Caki2 (cell line): Measurements from ENCODE around the gene ARHGEF40. TPM values are rescaled to one million over a fixed set of nuclear protein-coding genes. Genes with fewer than 3 reads are reported as not detected.

Source experiments
- total RNA-seq: library from RNA; depleted of rRNA; stranded (reverse); fragments of >200 nt; shearing (Covaris generic); gene quantifications from 2 replicates; pipeline ENCODE4 v1.2.3, GENCODE V29; 2014; ENCODE audit warnings: low replicate concordance; rRNA removed

Gene ARHGEF40
- total RNA-seq, 1 experiment from 2014 or later, result 35.9 TPM

Other genes starting within 250 kb of the ARHGEF40 start
- gene RNASE3, start 178.9 kb upstream of the ARHGEF40 start, total RNA-seq, result not detected in 2 replicates
- gene RNASE2, start 114.8 kb upstream of the ARHGEF40 start, total RNA-seq, result not detected in 2 replicates
- 82.5 and 93.9 TPM in 2 replicates for gene METTL17, start 80.3 kb upstream of the ARHGEF40 start, total RNA-seq
- gene SLC39A2, start 71.0 kb upstream of the ARHGEF40 start, total RNA-seq, result 0.27 TPM in 1 of 2 replicates, not detected in the other
- 14.4 and 31.3 TPM in 2 replicates for gene NDRG2, start 45.2 kb upstream of the ARHGEF40 start, total RNA-seq
- gene TPPP2, start 40.1 kb upstream of the ARHGEF40 start, total RNA-seq, result not detected in 2 replicates
- not detected in 2 replicates for gene RNASE13, start 35.5 kb upstream of the ARHGEF40 start, total RNA-seq
- not detected in 2 replicates for gene RNASE7, start 27.9 kb upstream of the ARHGEF40 start, total RNA-seq
- gene RNASE8, start 12.5 kb upstream of the ARHGEF40 start, total RNA-seq, result not detected in 2 replicates
- 26.5 and 31.5 TPM in 2 replicates for gene ZNF219, start 28.4 kb downstream of the ARHGEF40 start, total RNA-seq
- gene TMEM253, start 30.8 kb downstream of the ARHGEF40 start, total RNA-seq, result 0.20 TPM in 1 of 2 replicates, not detected in the other
- not detected in 2 replicates for gene OR5AU1, start 85.8 kb downstream of the ARHGEF40 start, total RNA-seq
- gene HNRNPC, start 199.1 kb downstream of the ARHGEF40 start, total RNA-seq, result 814 and 828 TPM in 2 replicates
- gene RPGRIP1, start 209.8 kb downstream of the ARHGEF40 start, total RNA-seq, result not detected in 2 replicates